ENCODE data around the gene TMF1.
A peak's percentile ranks its signal among the peaks of the same experiment; 100 is the strongest.

Gene TMF1

GRCh38 chr3:69079269-69080159 is 27.4 kb upstream of the TMF1 start:
- DNase-seq: no peak

- DNase-seq: no peak
Observed at GRCh38 chr3:69072928-69073327, 20.8 kb upstream of the TMF1 start.

DNA sequence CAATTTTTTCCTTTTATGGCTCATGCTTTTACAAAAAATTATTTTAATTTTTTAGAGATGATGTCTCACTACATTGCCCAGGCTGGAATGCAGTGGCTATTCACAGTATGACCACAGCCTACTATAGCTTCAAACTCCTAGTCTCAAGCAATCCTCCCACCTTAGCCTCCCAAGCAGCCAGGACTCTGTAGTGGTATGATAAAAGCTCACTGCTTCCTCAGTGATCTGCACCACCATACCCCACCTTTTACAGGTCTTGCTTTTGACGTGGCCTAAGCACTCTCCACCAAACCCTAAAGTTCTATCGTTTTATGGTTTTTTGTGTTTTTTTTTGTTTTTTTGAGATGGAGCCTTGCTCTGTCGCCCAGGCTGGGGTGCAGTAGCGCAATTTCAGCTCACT is 14.0 kb upstream of the TMF1 start:
- no peak for DNase-seq

DNA sequence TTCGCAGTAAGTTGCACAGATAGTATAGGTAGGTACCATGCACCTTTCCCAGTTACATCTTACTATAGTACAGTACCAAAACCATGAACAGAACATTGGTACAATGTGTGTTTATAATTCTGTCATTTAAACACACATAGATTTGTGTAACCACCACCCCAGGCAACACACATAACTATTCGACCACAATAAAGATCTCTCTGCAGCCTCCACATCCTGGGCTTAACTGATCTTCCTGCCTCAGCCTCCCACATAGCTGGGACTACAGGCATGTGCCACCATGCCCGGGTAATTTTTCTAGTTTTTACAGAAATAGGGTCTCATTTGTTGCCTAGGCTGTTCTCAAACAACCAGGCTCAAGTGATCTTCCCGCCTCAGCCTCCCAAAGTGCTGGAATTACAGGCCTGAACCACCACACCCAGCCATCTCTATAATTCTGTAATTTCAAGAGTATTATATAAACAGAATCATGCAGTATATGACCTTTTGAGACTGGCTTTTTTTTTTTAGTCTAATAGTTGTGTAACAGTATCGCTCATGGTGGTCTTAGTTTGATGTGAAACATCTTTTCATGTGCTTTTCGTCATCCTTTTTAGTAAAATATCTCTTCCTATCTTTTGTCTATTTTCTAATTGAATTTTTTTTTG is 13.3 kb upstream of the TMF1 start:
- no peak for DNase-seq

DNA sequence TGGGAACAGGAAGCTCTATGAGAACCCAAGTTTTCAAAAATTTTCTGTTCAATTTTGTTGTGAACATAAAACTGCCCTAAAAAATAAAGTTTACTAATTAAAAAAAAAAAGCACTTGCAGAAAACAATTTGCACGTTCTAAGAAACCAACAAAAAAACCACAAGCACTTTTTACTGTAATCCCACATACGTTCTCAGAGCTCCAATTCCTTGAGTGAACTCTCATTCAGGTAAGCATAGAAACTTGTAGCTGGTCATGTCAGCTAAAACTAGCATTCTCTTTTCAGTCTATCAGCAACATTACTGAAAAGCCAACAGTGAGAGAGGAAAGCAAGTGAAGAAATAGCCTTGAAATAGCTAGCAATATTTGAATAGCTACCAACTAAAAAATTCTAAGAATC is 11.5 kb upstream of the TMF1 start:
- DNase-seq: no peak

DNA sequence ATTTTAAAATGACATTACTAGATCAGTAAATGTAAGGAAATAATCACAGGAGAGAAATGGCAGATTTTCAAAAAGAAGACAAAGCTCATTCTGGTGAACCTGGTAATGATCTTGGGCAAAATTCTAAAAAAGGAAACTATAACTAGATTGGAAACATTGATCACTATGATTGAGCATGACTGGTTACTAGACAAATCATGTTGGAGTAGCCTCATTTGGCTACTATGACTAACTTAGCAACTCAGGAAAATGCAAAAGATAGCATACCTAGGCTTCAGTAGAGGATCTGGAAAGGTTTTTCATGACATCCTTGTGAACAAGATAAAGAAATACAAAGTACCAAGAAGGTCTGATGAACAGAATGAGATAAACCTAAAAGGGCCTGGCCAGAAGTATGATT is 7.6 kb upstream of the TMF1 start:
- no peak for DNase-seq

- DNase-seq: no peak
Observed at GRCh38 chr3:69058947-69059224, 6.8 kb upstream of the TMF1 start.

DNA sequence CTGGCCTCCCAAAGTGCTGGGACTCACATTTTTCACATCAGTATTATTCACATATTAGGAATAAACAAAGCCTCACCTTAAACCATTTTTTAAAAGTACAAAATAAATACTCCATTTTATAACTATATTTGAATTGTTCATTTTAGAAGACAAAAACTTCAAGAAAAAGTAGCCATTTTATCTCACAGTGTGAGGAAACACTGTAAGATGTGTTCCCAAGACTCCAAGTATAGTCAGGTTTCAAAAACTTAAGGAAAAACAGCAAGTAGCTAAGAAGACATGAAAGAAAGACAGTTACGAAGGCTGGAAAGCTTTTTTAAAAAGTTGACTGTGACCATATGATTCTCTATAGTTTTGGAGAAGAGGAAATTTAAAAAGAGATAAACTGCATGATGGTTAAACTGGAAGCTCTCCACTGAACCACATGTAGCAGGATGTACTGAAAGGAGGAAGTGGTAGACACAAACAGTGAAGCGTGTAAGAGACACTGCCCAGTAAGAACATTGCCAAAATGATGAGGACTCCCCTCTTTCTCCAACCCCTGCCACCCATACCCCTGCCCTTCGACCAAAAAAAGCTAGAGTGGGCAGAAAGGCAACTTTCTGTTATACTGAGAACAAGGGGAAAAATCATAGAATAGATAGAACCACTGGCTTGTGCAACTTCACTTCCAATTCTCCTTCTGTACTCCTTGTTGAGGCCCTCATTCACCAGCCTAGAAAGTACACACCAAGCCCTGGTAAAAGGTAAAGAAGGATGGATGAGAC is 6.2 kb upstream of the TMF1 start:
- DNase-seq: no peak

DNA sequence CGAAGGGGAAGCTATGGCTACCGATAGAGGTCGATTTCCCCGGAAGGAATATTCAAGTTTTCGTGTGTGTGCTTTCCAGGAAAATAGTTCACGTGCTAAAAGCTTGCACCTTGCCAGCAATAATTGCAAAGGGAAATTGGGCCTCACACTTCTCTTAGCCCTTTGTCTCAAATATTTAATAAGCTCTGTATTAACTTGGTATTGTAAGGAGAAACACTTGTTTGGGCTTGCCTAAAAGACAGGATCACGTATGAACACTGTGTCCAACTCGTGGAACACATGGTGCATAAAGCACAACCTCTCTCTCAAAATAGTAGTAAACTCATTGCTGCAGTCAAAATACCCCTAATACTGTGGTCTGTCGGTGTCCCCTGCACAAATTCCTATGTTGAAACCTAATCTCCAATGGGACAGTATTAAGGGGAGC is 352 bp upstream of the TMF1 start:
- no peak for DNase-seq

- DNase-seq: no peak
Observed at GRCh38 chr3:69048990-69049389, 3.1 kb downstream of the TMF1 start.

GRCh38 chr3:69044608-69045007 is 7.5 kb downstream of the TMF1 start:
- no peak for DNase-seq

GRCh38 chr3:69033470-69033869 is 18.7 kb downstream of the TMF1 start:
- DNase-seq: no peak

GRCh38 chr3:69032737-69033136 is 19.4 kb downstream of the TMF1 start:
- DNase-seq: no peak

DNA sequence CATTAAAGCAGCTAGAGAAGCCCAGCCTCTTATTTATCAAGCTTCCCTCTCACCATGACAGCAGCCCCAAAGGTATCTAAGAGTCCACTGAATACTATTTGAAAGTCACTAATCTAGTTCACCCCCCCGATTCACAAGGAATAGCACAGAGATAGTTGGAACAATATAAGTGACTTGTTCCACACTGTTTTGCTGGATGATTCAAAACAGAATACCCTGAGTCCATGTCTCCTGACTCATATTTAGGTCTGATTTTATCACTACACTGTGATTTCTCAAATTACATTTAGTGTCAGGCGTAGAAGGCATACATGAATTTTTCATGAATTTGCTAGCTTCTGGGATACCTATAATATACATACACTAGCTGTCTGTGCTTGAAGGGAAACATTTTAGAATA is 20.0 kb downstream of the TMF1 start:
- no peak for DNase-seq

GRCh38 chr3:69031635-69032034 is 20.5 kb downstream of the TMF1 start:
- DNase-seq: no peak

DNA sequence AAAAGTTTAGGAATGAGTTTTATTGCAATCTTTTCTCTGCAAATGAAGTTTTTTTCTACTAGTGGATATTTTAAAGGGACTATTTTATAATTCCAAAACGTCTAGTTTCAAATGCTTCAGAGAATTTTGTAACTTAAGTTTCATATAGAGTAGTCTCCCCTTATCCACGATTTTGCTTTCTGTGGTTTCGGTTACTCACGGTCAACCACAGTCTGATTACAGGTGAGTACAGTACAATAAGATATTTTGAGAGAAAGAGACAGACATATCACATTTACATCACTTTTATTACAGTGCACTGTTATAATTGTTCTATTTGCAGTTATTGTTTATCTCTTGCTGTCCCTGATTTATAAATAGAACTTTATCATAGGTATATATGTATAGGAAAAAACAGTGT is 31.3 kb downstream of the TMF1 start:
- DNase-seq: no peak

- DNase-seq: no peak
Observed at GRCh38 chr3:69020424-69020823, 31.7 kb downstream of the TMF1 start.

DNA sequence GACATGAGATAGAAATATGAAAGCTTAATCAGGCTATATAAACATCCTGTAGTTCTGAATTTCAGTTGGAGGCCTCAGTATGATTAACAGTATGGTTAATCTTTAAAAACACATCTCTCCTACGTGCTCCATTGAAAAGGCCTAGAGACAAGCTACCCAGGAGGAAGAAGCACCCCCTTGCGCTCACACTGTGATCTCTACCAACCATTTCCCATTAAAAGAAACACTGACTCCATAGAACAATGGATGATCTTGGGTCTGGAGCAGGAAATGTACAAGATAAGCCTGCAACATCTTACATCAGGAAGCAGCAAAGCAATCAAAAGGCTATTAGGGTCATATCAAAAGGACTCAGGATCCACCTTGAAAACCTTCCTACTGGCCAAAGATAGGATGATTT is 35.2 kb downstream of the TMF1 start:
- DNase-seq: no peak

DNA sequence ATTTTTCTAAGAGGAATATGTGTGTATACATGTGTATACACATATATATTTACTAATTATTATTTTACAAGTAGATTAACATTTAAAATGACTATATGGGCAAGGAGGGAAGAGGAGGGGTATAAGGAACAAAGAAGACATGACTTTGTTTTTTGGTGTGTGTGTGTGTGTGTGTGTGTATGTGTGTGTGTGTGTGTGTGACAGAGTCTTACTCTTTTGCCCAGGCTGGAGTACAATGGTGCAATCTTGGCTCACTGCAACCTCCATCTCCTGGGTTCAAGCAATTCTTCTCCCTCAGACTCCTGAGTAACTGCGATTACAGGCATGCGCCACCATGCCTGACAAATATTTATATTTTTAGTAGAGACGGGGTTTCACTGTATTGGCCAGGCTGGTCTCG is 36.0 kb downstream of the TMF1 start:
- no peak for DNase-seq

GRCh38 chr3:69014022-69014580 is 38.0 kb downstream of the TMF1 start:
- DNase-seq: no peak

GRCh38 chr3:69013253-69014021 is 38.7 kb downstream of the TMF1 start, which contains the start of gene EOGT:
EOGT (minus strand) TSS chr3:69013684; CDS start chr3:69009846, 3,838 bp downstream.
- peak; percentile 74 for DNase-seq

DNA sequence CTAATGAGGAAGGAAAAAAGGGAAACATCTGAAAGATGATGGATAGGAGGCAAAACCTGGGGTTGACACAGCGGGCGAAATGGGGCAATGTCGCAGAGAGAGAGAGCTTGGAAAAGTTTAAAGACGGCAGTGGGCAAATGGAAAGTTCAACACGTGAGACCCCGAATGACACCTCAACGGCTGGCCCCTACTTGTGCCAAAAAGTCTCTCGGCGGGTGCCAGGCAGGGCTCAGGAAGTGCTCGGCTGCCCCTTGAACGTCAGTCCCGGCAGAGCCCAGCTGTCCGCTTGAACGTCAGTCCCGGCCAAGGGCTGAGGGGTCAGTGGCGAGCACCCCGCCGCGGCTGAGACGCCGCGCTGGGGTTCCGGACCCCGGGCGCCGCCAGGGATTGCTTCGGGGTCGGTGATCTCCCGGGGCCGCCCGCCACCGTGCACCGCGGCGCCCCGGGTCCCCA is 39.3 kb downstream of the TMF1 start:
- no peak for DNase-seq
